OCI-LY1 (cell line): ENCODE data around the gene ZNF416.

ENCODE experiments used
- EZH2 ChIP-seq: fragments of 200-600 bp; sonication (generic), shearing (Covaris generic); IDR thresholded peaks from 2 replicates; pipeline ENCODE4 v1.8.0; 2017; ENCODE audit warnings: borderline replicate concordance, mixed run types, mild to moderate bottlenecking, antibody characterized with exemption, low read length, moderate library complexity, mixed read lengths
- TF ChIP-seq, protein P1 (sequence below): fragments of 200-600 bp; sonication (generic), shearing (Covaris generic); IDR thresholded peaks from 2 replicates; pipeline ENCODE4 v1.5.1; 2017; ENCODE audit warnings: mild to moderate bottlenecking, antibody characterized with exemption, low read length, moderate library complexity, mixed read lengths

DNA sequence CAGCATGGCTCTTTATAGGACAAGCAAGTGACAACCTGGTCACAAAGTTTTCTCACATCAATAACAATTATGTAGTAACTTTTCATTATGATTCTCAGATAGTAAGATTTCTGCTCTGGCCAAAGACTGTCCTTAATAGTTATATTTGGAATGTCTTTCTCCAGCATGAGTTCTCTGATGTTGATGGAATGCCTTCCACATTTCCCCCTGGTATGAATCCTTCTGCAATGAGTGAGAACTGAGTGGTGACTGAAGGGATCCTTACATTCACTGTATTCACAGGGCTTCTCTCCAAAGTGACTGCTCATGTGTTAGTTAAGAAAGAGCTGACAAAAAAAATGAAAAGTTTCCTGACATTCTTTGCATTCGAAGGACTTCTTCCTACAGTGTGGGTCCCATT, 32.2 kb downstream of the ZNF416 start:
- TF ChIP-seq, protein P1, sequence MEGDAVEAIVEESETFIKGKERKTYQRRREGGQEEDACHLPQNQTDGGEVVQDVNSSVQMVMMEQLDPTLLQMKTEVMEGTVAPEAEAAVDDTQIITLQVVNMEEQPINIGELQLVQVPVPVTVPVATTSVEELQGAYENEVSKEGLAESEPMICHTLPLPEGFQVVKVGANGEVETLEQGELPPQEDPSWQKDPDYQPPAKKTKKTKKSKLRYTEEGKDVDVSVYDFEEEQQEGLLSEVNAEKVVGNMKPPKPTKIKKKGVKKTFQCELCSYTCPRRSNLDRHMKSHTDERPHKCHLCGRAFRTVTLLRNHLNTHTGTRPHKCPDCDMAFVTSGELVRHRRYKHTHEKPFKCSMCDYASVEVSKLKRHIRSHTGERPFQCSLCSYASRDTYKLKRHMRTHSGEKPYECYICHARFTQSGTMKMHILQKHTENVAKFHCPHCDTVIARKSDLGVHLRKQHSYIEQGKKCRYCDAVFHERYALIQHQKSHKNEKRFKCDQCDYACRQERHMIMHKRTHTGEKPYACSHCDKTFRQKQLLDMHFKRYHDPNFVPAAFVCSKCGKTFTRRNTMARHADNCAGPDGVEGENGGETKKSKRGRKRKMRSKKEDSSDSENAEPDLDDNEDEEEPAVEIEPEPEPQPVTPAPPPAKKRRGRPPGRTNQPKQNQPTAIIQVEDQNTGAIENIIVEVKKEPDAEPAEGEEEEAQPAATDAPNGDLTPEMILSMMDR = no peak
- TF ChIP-seq EZH2 = no peak
